ENCODE measurements around the gene ARHGAP5. TPM values are rescaled to one million over a fixed set of nuclear protein-coding genes. Genes with fewer than 3 reads are reported as not detected.

ARHGAP5 gene
- total and polyA plus RNA-seq, 9 of the 15 experiments (the other 6 are each of a cell fraction or from before 2014, with no cell fraction given), result 3.1 to 21.8 (median 12.1) TPM

- TF ChIP-seq PPARD (CRISPR knock-in tag; IDR thresholded peaks at IDR 0.05) (no peak), RBM14 (IDR thresholded peaks at IDR 0.05; ENCODE audit: borderline replicate concordance, insufficient read depth, low read depth, low read length) (no peak), SOX6 (IDR thresholded peaks at IDR 0.05) (0 out of 2 replicates have a peak, but pooled peaks have one; percentile 4), GTF2E2 (tag; IDR thresholded peaks at IDR 0.05) (no peak), NCOR1 (IDR thresholded peaks at IDR 0.05) (no peak), ESRRB (CRISPR knock-in tag; IDR thresholded peaks at IDR 0.05; ENCODE audit: borderline replicate concordance) (no peak), HNRNPLL (IDR thresholded peaks at IDR 0.05; ENCODE audit: low read depth, low read length, poor library complexity, severe bottlenecking) (peak; percentile 98), ARHGAP35 (IDR thresholded peaks at IDR 0.05; ENCODE audit: partially characterized antibody) (no peak), CGGBP1 (CRISPR knock-in tag; IDR thresholded peaks at IDR 0.05) (no peak), BRD9 (IDR thresholded peaks at IDR 0.05; ENCODE audit: low read depth, partially characterized antibody) (peak; percentile 35), ZNF407 (IDR thresholded peaks at IDR 0.05; ENCODE audit: low read depth) (peak; percentile 17; the same call in 1 of the 2 replicates), ZNF174 (CRISPR knock-in tag; IDR thresholded peaks at IDR 0.05) (no peak)
- TF ChIP-seq, protein P1, sequence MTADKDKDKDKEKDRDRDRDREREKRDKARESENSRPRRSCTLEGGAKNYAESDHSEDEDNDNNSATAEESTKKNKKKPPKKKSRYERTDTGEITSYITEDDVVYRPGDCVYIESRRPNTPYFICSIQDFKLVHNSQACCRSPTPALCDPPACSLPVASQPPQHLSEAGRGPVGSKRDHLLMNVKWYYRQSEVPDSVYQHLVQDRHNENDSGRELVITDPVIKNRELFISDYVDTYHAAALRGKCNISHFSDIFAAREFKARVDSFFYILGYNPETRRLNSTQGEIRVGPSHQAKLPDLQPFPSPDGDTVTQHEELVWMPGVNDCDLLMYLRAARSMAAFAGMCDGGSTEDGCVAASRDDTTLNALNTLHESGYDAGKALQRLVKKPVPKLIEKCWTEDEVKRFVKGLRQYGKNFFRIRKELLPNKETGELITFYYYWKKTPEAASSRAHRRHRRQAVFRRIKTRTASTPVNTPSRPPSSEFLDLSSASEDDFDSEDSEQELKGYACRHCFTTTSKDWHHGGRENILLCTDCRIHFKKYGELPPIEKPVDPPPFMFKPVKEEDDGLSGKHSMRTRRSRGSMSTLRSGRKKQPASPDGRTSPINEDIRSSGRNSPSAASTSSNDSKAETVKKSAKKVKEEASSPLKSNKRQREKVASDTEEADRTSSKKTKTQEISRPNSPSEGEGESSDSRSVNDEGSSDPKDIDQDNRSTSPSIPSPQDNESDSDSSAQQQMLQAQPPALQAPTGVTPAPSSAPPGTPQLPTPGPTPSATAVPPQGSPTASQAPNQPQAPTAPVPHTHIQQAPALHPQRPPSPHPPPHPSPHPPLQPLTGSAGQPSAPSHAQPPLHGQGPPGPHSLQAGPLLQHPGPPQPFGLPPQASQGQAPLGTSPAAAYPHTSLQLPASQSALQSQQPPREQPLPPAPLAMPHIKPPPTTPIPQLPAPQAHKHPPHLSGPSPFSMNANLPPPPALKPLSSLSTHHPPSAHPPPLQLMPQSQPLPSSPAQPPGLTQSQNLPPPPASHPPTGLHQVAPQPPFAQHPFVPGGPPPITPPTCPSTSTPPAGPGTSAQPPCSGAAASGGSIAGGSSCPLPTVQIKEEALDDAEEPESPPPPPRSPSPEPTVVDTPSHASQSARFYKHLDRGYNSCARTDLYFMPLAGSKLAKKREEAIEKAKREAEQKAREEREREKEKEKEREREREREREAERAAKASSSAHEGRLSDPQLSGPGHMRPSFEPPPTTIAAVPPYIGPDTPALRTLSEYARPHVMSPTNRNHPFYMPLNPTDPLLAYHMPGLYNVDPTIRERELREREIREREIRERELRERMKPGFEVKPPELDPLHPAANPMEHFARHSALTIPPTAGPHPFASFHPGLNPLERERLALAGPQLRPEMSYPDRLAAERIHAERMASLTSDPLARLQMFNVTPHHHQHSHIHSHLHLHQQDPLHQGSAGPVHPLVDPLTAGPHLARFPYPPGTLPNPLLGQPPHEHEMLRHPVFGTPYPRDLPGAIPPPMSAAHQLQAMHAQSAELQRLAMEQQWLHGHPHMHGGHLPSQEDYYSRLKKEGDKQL (CRISPR knock-in tag; IDR thresholded peaks at IDR 0.05; ENCODE audit: borderline replicate concordance), result no peak
Observed at GRCh38 chr14:32202998-32203882, 126.1 kb downstream of the ARHGAP5 start, which contains the start of gene RNU6-8 (continued).

All from K562 (cell line).